ENCODE data around the gene RPRM.
"Not testable (repeated sequence)": the region's sequence is repeated elsewhere in the genome, so short reads cannot be mapped to it uniquely, and the experiment has no call there.

RPRM gene

GRCh38 chr2:153478289-153479261 is at the start of gene RPRM:
TSS of gene RPRM (minus strand) at chr2:153478762. CDS start at chr2:153478565, 197 bp downstream.
- FAIRE-seq (no peak), DNase-seq (ENCODE audit: extremely low spot score, insufficient read length, low read depth) (peak; percentile 26)

DNA sequence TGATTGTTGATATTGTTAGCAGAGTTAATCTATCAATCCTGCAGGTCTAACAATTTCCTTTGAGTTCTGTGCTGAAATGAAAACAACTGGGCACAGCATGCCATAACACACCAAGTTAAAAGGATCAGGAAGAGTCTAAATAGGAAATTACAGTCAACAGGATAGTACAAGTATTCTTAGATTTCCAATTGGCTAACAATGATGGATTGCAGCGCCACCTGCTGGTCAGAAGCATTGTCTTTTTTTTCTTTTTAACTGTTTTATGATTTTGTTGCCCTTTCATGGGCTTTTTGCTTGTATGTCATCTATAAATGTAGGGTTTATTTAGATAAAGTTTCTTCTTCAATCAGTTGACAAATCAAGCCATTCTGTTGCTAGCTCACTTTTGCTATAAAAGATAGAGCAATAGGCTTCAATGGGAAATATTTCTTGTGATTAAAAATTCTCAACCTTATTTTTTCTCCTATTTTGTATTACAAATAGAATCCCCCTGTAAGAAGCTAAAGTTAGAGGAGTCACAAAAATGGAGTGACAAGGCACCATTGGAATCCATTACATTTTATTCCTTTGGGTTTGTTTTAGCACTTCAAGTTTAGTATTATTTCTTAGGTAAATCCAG is 40.8 kb upstream of the RPRM start:
- DNase-seq (ENCODE audit: extremely low spot score, insufficient read length, low read depth) (no peak), FAIRE-seq (peak; percentile 55)

DNA sequence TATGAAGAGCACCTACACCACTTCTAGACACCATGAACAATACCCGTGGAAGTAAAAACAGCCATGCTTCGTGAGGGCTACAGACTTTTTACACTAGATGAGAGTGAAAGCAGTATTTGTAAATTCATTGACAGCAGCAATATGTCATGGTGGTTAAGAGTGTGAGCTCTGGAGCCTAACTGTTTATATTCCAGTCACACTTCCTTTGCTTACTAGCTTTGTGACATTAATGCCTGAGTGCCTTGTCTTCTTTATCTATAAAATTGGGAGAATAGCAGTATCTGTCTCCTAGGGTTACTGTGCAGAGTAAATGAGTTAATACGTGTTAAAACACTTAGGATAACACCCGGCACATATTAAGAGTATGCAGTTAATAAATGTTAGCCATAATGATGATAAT is 33.8 kb upstream of the RPRM start:
- DNase-seq (ENCODE audit: extremely low spot score, insufficient read length, low read depth) (no peak), FAIRE-seq (no peak)

GRCh38 chr2:153510996-153511395 is 32.4 kb upstream of the RPRM start:
- no peak for DNase-seq (ENCODE audit: extremely low spot score, insufficient read length, low read depth)
- FAIRE-seq, result no peak

GRCh38 chr2:153509133-153509532 is 30.6 kb upstream of the RPRM start:
- no peak for DNase-seq (ENCODE audit: extremely low spot score, insufficient read length, low read depth)
- FAIRE-seq, result no peak

GRCh38 chr2:153506499-153506898 is 27.9 kb upstream of the RPRM start:
- FAIRE-seq; DNase-seq (ENCODE audit: extremely low spot score, insufficient read length, low read depth): not testable (repeated sequence)

DNA sequence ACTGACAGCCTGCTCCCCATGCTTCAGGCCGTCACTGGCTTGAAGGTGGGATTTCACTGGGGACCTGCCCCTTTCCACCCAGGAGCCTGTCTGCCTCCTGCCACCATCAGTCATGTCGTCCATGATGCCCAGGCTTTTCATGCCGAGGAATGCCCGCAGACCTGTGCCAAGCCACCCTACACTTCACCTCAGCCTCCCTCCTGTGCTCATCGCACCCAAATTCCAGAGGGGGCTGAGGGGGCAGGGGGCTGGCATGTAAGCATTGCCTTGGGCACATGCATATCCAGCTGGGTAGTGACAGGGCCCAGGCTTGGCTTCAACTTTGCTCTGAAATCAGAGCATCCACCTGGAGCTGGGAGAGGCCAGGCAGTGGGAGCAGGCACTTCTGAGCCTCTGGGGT is 20.9 kb upstream of the RPRM start:
- DNase-seq (ENCODE audit: extremely low spot score, insufficient read length, low read depth) (no peak), FAIRE-seq (no peak)

- DNase-seq (ENCODE audit: extremely low spot score, insufficient read length, low read depth), result no peak
- no peak for FAIRE-seq
These were observed 19.5 kb upstream of the RPRM start for GRCh38 chr2:153497938-153498629.

DNA sequence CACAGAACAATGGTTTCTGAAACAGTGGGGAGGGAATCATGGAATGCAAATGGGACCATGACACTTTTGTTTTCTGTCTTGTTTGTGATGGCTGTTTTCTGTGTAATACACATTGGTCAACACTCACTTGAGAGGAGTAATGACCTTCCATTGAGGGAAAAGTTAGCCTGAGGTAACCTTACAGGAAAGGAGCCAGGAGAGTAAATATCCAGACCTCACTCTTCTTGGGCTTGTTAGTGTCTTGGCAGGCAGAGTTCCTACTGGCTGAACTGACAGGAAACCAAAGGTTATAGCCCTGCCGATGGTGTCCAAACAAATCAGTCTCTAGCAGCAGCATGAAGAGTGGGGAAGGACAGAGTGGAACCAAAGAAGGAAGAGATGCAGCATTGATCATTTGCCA is 17.2 kb upstream of the RPRM start:
- no peak for DNase-seq (ENCODE audit: extremely low spot score, insufficient read length, low read depth)
- FAIRE-seq, result no peak

DNA sequence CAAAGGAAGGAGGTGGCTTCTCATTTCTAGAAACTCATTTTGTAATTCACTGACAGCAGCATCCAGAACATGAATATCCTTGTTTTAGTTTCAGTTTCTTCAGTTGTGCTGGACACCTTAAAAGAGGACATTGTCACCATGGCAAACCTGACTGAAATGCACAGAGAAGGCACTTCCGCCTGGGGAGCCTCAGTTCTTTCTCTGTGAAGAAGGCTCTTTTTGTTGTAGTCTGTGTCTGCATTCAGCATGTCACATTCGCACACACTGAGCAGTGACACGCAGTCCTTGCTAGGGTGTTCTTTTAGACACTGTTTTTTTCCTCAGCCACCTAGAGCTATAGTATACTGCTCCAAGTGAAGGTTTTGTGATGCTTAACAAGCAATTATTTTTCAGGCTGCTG is 9.5 kb upstream of the RPRM start:
- DNase-seq (ENCODE audit: extremely low spot score, insufficient read length, low read depth) (no peak), FAIRE-seq (no peak)

GRCh38 chr2:153487448-153487847 is 8.9 kb upstream of the RPRM start:
- DNase-seq (ENCODE audit: extremely low spot score, insufficient read length, low read depth) (no peak), FAIRE-seq (no peak)

GRCh38 chr2:153479573-153479972 is 1.0 kb upstream of the RPRM start:
- no peak for FAIRE-seq
- no peak for DNase-seq (ENCODE audit: extremely low spot score, insufficient read length, low read depth)

DNA sequence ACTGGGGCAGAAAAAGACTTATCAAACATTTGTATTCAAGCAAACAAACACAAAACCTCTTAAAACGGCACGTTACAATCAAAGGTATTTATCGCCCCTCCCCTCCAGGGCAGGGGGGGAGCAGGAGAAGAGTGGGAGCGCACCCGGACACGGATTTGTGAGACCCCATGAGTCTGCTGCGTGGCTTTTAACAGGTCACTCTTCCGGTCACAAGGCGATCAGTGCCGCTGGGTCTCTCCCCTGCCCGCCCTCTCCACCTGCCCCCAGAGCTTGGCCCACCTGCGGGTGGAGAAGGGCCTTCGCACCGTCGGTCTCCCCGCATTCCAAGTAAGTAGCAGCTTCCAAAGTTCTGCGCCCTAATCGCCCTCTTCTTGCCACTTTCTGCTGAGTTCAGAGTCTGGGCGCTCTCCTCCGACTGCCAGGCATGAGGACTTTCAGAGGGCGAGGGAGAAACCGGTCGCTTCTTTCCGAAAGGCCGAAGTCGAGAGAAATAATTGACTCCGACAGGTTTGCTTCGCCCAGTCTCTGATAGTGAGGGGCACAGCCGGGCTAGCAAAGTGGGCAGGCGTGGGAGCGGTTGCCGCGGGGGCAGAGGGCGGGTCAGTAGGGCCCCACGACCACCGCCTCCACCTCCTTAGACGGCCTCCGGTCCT is 800 bp downstream of the RPRM start:
- no peak for FAIRE-seq

DNA sequence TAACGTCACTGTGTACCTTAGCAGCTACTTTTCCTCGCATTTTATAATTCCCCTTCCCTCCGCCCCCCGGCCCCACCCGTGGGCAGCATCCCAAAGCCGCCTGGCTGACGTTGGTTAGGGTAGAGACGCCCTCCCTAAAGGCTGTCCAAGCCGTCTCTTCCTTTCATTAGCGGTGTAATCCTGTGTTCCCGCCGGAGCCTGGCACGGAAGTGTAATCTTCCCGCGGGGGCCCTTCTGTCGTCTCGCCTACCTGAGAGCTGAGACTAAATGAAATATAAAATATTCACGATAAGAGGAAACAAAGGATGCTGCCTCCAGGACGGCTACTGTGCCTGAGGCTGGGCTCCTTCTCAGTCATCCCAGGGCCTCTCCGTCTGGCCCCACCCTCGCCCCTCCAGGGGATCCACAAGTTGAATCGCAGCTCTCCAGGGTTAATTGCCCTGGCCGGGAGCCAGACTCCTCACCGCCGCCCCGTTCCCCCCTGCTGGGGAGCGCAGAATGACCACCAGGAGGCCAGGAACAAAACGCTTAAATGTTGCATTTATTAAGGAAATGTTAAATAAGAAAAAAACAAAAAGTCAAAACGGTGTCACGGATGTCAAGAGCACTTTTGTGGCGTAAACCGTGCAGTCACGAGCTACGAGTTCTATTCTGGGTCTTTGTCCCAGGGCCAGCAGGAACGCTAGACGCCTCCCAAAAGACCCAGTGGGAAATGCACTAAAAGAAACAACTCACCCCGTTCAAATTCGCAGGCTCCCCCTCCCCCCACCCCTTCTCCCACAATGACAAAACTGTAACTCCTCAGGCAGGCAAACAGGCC is 1.5 kb downstream of the RPRM start:
- FAIRE-seq (no peak), DNase-seq (ENCODE audit: extremely low spot score, insufficient read length, low read depth) (no peak)

More for the DNA sequence above, 800 bp downstream of the RPRM start:
- no peak for DNase-seq (ENCODE audit: extremely low spot score, insufficient read length, low read depth)

GRCh38 chr2:153476491-153476815 is 2.1 kb downstream of the RPRM start:
- DNase-seq (ENCODE audit: extremely low spot score, insufficient read length, low read depth) (no peak), FAIRE-seq (no peak)

DNA sequence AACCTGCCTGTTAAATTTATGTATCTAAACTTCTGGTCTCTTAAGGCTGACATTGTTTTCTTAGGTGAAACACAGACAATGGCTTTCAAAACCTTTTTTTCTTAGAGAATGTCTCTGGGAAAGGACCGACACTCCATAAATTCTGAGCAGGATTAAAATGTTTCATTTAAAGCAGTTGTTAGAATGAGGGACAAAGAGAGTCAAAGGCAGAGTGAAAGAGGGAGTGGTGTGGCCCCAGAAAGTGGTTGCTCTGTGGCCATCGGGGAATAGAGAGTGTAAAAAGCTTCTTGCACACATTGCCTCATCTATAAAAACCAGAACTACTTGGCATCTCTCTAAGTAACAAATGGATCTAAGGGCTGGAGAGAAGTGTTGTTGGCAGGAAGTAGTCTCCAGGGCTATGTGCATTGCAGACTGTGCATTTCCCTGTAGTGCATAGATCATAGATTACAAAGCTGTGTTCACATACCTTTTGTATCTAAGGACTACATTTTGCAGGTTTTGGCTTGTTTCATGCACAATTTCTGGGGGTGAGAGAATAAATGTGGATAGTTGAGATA is 3.6 kb downstream of the RPRM start:
- DNase-seq (ENCODE audit: extremely low spot score, insufficient read length, low read depth) (no peak), FAIRE-seq (no peak)

DNA sequence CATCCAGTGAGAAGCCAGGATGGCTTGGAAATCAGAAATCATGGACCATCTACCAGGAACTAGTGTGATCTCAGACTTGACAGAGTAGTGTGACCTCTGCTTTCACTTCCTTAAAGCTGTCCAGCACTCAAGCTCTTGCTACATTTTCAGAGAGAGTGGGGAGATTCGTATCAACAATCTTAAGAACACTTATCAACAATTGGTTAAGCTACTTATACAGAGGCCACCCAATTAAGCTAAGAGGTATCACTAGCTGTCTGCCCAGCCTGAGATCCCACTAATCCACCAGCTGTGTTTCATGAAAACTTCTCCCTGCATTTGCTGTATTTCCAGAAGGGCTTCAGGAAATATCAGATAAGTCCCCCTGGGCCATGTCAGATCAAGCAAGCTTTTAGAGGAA is 4.2 kb downstream of the RPRM start:
- FAIRE-seq, result no peak
- DNase-seq (ENCODE audit: extremely low spot score, insufficient read length, low read depth), result no peak

DNA sequence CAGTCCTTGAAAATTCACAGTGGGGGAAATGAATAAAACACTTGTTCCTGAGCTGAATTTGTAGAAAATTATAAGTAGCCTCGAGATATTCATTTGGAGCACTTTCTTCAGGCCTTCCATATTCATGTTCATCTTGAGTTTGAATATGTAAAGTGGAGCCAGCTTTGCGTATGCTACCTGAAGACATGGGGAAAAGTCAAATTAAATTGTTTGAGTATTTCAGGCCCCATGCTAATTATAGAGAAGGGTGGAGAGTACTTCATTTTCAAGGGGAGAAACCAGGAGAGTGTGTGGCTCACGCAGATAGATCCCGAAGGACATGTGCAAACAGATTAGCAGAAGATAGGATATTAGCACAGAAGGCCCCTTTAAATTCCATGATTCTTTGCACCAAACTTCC is 7.7 kb downstream of the RPRM start:
- FAIRE-seq (no peak), DNase-seq (ENCODE audit: extremely low spot score, insufficient read length, low read depth) (no peak)

DNA sequence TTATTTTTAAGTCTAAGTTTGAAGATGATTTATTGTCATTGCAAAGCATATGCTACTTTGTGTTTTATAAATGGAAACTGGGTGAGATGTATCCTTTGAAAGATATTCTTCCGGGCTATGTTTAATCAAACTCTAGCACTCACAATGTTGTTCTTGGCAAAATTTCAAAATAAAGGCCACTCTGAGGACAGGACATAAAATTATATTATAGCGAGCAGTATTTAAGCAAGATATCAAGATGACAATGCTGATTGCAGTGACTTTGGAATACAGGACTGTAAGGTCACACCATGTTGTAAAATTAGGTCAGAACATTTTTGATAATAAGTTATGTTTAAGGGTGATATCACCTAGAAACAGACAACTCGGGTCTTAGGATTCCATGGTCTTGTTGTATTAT is 14.2 kb downstream of the RPRM start:
- no peak for FAIRE-seq
- no peak for DNase-seq (ENCODE audit: extremely low spot score, insufficient read length, low read depth)

All from GM18507 (cell line).